NCI-H146 treated with DMSO at 0.1 percent for 48 hours (cell line): ENCODE data around the gene AHR.
"Not testable (repeated sequence)": the region's sequence is repeated elsewhere in the genome, so short reads cannot be mapped to it uniquely, and the experiment has no call there.

Experiments
- DNase-seq: peaks from one replicate; lab custom pipeline; 2025; ENCODE audit not compliant: unreplicated experiment; lab: John Stamatoyannopoulos, UW

AHR gene

GRCh38 chr7:17371671-17372524 lies 73.4 kb downstream of the AHR start:
- no peak for DNase-seq

DNA sequence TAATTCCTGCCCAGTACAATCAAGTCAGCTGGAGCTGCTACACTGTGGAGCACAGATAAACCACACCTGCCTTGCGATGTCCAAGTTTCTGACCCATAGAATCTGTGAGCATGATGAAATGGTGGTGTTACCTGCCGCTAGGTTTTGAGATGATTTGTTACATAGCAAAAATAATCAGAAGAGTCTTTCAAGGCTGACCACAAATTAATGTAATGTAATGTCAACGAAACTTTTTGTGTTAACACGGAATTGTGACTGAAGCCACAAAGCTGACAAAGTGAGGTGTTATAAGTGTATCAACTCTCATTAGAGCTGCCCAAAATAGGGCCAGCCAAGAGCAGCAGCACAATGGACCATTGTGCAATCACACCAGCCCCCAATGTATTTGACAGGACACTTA lies 75.7 kb downstream of the AHR start:
- no peak for DNase-seq

- DNase-seq, result no peak
Observed at GRCh38 chr7:17374654-17375053, 76.2 kb downstream of the AHR start.

DNA sequence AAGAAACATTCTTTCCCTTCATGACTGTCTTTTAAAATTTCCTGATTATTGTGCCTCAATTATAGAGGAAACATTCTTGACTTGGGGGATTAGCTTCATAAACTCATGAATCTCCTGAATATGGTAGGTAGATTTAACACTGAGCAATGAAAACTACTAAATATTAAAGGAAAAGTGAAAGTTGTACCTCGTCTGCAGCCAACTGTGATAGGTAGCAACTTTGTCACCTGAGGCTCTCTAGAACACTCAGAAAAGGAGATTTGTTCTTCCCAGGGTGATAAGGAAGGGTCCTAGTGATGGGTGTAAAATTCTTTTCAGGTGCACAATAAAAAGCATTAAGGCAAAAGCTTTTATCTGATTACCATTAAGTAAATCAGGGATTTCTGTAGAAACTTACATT lies 78.1 kb downstream of the AHR start:
- no peak for DNase-seq

GRCh38 chr7:17380736-17381662 lies 82.5 kb downstream of the AHR start:
- DNase-seq, result no peak

DNA sequence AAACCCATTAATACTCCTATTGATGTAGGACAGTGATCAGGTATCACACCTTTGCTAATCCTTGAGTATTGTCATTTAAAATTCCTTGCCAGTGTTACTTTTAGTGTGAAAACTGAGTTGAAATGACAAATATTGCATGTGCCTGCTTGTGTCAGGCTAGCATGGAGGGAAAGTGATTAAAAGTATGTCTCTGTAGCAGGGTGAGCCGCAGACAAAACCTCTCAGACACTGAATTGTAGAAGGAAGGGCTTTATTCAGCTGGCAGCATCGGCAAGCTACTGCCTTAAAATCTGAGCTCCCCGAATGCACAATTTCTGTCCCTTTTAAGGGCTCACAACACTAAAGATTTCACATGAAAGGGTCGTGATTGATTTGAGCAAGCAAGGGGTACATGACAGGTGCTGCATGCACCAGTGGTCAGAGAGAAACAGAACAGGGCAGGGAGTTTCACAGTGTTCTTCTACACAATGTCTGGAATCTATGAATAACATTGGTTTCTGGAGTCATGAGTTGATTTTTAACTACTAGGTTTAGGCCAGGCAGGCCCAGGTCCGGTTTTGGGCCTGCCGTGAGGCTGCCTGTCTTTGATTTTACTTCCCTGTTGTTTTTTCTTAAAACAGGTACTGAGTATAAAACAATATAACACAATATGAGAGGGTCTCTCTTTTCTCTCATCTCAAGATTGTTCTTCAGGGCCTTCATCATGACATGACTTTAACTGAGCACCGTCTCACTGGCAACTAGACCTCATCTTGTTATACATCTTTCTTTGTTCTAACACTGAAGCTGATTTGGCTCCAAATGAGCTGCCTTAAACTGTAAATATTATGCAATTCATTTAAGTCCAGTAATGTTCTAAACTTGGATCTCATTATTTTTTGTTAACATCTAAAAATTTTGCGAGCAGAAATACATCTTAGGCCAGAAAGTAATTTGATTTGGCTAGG lies 84.2 kb downstream of the AHR start:
- DNase-seq, result not testable (repeated sequence)

DNA sequence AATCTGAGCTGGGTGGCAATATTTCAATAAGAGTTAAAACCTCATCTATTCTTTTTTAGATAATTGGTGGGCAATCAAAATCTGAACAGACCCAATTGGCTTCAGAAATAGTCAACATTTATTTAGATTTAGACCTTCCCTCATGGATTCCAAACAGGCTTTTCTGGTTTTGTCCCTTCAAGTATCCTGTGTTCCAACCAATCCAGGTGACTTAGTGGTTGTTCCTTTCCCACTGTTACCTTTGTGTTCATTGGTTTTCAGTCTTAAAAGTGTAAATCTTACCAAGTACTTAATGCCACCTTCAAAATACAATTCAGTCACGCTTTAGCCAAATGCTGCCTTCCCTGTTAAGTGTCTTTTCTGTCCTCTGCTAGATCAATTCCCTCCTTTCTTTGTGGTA lies 85.9 kb downstream of the AHR start:
- no peak for DNase-seq

- no peak for DNase-seq
Observed at GRCh38 chr7:17385612-17386011, 87.2 kb downstream of the AHR start.

DNA sequence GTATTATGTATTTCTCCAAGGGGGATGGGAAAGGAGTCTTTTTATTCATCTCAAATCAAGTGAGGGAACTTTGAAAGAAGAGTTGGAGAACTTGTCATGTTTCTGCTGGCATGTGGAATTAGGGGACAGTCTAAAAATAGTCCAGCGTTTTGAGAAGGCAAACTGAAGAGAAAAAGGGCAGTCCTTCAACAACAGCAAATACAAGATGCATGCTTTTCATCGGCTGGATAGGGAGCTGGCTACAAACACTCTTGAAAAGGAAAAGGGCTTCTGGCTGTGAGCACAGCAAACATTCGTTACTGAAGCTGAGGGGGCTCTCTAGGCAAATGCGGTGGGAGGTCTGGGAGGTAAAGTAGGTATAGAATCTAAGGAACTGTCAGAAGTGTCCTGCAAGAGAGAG lies 91.9 kb downstream of the AHR start:
- no peak for DNase-seq

DNA sequence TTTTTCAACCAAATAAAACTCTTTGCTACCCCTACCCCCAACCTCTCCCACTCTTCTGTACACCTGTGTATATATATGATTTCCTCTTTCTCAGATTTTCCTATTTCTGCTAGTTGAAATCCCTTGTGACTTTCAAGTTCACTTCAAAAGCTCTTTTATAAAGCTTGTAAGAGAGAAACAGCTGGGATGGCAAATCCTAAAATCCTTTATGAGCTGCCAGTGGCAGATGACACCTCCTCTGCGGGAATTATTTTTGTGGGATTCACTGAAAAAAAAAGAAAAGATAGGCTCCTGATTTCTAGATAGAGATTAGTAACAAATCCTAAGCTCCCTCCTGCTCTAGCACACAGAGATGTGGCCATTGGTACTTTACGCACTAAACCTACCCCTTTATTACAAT lies 92.9 kb downstream of the AHR start:
- DNase-seq, result no peak

- DNase-seq, result no peak
Observed at GRCh38 chr7:17392846-17393245, 94.4 kb downstream of the AHR start.

DNA sequence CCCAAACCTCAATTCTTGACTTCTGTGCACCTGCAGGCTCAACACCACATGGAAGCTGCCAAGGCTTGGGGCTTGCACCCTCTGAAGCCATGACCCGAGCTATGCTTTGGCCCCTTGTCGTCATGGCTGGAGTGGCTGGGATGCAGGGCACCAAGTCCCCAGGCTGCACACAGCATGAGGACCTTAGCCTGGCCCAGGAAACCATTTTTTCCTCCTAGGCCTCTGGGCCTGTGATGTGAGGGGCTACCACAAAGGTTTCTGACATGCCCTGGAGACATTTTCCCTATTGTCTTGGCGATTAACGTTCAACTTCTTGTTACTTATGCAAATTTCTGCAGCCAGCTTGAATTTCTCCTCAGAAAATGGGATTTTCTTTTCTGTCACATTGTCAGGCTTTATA lies 96.1 kb downstream of the AHR start:
- DNase-seq, result not testable (repeated sequence)
